Endothelial cell of umbilical vein (primary cell): ENCODE data around the gene MFNG.

Experiments
- EZH2 ChIP-seq: IDR thresholded peaks from 2 replicates; pipeline ENCODE4 v1.6.1; 2012; ENCODE audit warnings: borderline replicate concordance, low read depth, mild to moderate bottlenecking, moderate library complexity, low read length, inconsistent platforms; ENCODE audit not compliant: severe bottlenecking
- GATA2 ChIP-seq: IDR thresholded peaks from 2 replicates; pipeline ENCODE4 v1.7.0; 2011; ENCODE audit warnings: low read depth, mild to moderate bottlenecking, moderate library complexity, mixed read lengths, low read length; ENCODE audit not compliant: insufficient read length, insufficient read depth
- JUN ChIP-seq: IDR thresholded peaks from 2 replicates; pipeline ENCODE4 v1.6.1; 2011; ENCODE audit warnings: borderline replicate concordance, low read depth; ENCODE audit not compliant: insufficient read length, insufficient read depth
- MYC ChIP-seq: IDR thresholded peaks from one replicate; pipeline ENCODE4 v1.6.1; 2011; ENCODE audit warnings: mild to moderate bottlenecking, low read depth, low read length
- POLR2A ChIP-seq: IDR thresholded peaks from 2 replicates; pipeline ENCODE4 v1.6.1; 2012; ENCODE audit warnings: low read depth, mild to moderate bottlenecking, control low read depth, low read length
- POLR2AphosphoS5 ChIP-seq: IDR thresholded peaks from 2 replicates; pipeline ENCODE4 v1.6.1; 2012; ENCODE audit warnings: low read depth, mild to moderate bottlenecking, control low read depth, low read length, moderate library complexity; ENCODE audit not compliant: insufficient read depth
- TF ChIP-seq, protein P1 (sequence below), 2 donors: IDR thresholded peaks; 1 replicate in 1 of 2; 2 replicates in 1 of 2; pipeline ENCODE4 v1.5.1; 2011; ENCODE audit warnings: low read length in 2 of 2, mild to moderate bottlenecking in 2 of 2, moderate library complexity in 2 of 2, control low read depth in 1 of 2, inconsistent platforms in 1 of 2, low read depth in 1 of 2; ENCODE audit not compliant: insufficient read depth in 1 of 2; ENCODE audit errors: extremely low read depth in 1 of 2
- TF ChIP-seq, protein P2 (sequence below): IDR thresholded peaks from 2 replicates; pipeline ENCODE4 v1.6.1; 2011; ENCODE audit not compliant: insufficient read depth, insufficient read length

DNA sequence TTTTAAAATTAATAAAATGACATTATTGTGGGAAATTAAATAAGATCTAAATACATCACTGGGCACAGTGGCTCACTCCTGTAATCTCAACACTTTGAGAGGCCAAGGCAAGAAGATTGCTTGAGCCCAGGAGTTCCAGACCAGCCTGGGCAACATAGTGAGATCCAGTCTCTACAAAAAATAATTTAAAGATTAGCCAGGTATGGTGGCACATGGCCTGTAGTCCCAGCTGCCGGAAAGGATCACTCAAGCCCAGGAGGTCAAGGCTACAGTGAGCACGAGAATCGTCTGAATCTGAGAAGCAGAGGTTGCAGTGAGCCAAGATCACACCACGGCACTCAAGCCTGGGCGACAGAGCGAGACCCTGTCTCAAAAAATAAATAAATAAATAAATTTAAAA is 49.0 kb upstream of the MFNG start:
- TF ChIP-seq JUN (no peak), POLR2AphosphoS5 (no peak), POLR2A (no peak), EZH2 (no peak), GATA2 (no peak), MYC (no peak)
- TF ChIP-seq, protein P1, sequence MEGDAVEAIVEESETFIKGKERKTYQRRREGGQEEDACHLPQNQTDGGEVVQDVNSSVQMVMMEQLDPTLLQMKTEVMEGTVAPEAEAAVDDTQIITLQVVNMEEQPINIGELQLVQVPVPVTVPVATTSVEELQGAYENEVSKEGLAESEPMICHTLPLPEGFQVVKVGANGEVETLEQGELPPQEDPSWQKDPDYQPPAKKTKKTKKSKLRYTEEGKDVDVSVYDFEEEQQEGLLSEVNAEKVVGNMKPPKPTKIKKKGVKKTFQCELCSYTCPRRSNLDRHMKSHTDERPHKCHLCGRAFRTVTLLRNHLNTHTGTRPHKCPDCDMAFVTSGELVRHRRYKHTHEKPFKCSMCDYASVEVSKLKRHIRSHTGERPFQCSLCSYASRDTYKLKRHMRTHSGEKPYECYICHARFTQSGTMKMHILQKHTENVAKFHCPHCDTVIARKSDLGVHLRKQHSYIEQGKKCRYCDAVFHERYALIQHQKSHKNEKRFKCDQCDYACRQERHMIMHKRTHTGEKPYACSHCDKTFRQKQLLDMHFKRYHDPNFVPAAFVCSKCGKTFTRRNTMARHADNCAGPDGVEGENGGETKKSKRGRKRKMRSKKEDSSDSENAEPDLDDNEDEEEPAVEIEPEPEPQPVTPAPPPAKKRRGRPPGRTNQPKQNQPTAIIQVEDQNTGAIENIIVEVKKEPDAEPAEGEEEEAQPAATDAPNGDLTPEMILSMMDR (IDR thresholded peaks at IDR 0.05; ENCODE audit: extremely low read depth in 1 of 2, insufficient read depth in 1 of 2, low read depth in 1 of 2, low read length in 2 of 2), result no peak
- TF ChIP-seq, protein P2, sequence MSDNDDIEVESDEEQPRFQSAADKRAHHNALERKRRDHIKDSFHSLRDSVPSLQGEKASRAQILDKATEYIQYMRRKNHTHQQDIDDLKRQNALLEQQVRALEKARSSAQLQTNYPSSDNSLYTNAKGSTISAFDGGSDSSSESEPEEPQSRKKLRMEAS, result no peak
